ENCODE data around the gene FLYWCH2. TPM values are rescaled to one million over a fixed set of nuclear protein-coding genes. Genes with fewer than 3 reads are reported as not detected.

FLYWCH2 gene
- total RNA-seq, 1 experiment from 2014 or later: 35.4 TPM

Other genes with a start within 250 kb of the FLYWCH2 start
- 42.0 and 42.9 TPM in 2 replicates for gene KCTD5, start 200.7 kb upstream of the FLYWCH2 start, total RNA-seq (2014; rRNA removed; shearing (Covaris generic))
- gene PRSS27, start 163.0 kb upstream of the FLYWCH2 start, total RNA-seq (2014; rRNA removed; shearing (Covaris generic)): 0.33 and 0.40 TPM in 2 replicates
- 85.9 and 107 TPM in 2 replicates for gene SRRM2, start 130.6 kb upstream of the FLYWCH2 start, total RNA-seq (2014; rRNA removed; shearing (Covaris generic))
- gene ELOB, start 105.9 kb upstream of the FLYWCH2 start, total RNA-seq (2014; rRNA removed; shearing (Covaris generic)): 90.5 and 119 TPM in 2 replicates
- gene PRSS33, start 95.7 kb upstream of the FLYWCH2 start, total RNA-seq (2014; rRNA removed; shearing (Covaris generic)): not detected in 2 replicates
- gene PRSS41, start 84.7 kb upstream of the FLYWCH2 start, total RNA-seq (2014; rRNA removed; shearing (Covaris generic)): not detected in 2 replicates
- gene PRSS21, start 66.0 kb upstream of the FLYWCH2 start, total RNA-seq (2014; rRNA removed; shearing (Covaris generic)): not detected in 2 replicates
- gene ZG16B, start 52.9 kb upstream of the FLYWCH2 start, total RNA-seq (2014; rRNA removed; shearing (Covaris generic)): not detected in 2 replicates
- gene PRSS22, start 25.0 kb upstream of the FLYWCH2 start, total RNA-seq (2014; rRNA removed; shearing (Covaris generic)): not detected in 2 replicates
- 9.1 and 9.7 TPM in 2 replicates for gene FLYWCH1, start 28.7 kb downstream of the FLYWCH2 start, total RNA-seq (2014; rRNA removed; shearing (Covaris generic))
- 13.8 and 14.9 TPM in 2 replicates for gene KREMEN2, start 81.1 kb downstream of the FLYWCH2 start, total RNA-seq (2014; rRNA removed; shearing (Covaris generic))
- gene PAQR4, start 86.1 kb downstream of the FLYWCH2 start, total RNA-seq (2014; rRNA removed; shearing (Covaris generic)): 28.1 and 34.1 TPM in 2 replicates
- gene PKMYT1, start 97.2 kb downstream of the FLYWCH2 start, total RNA-seq (2014; rRNA removed; shearing (Covaris generic)): 34.8 and 45.8 TPM in 2 replicates
- not detected in 2 replicates for gene CLDN9, start 129.7 kb downstream of the FLYWCH2 start, total RNA-seq (2014; rRNA removed; shearing (Covaris generic))
- not detected in 2 replicates for gene CLDN6, start 135.0 kb downstream of the FLYWCH2 start, total RNA-seq (2014; rRNA removed; shearing (Covaris generic))
- gene TNFRSF12A, start 137.2 kb downstream of the FLYWCH2 start, total RNA-seq (2014; rRNA removed; shearing (Covaris generic)): 29.0 and 32.1 TPM in 2 replicates
- gene HCFC1R1, start 140.7 kb downstream of the FLYWCH2 start, total RNA-seq (2014; rRNA removed; shearing (Covaris generic)): 16.8 and 18.9 TPM in 2 replicates
- 25.5 and 29.4 TPM in 2 replicates for gene THOC6, start 140.8 kb downstream of the FLYWCH2 start, total RNA-seq (2014; rRNA removed; shearing (Covaris generic))
- not detected in 2 replicates for gene BICDL2, start 153.7 kb downstream of the FLYWCH2 start, total RNA-seq (2014; rRNA removed; shearing (Covaris generic))
- gene MMP25, start 163.3 kb downstream of the FLYWCH2 start, total RNA-seq (2014; rRNA removed; shearing (Covaris generic)): 0.06 and 0.13 TPM in 2 replicates
- 158 and 177 TPM in 2 replicates for gene IL32, start 182.4 kb downstream of the FLYWCH2 start, total RNA-seq (2014; rRNA removed; shearing (Covaris generic))
- gene ZSCAN10, start 216.1 kb downstream of the FLYWCH2 start, total RNA-seq (2014; rRNA removed; shearing (Covaris generic)): 0.73 and 0.76 TPM in 2 replicates
- gene ZNF205, start 229.4 kb downstream of the FLYWCH2 start, total RNA-seq (2014; rRNA removed; shearing (Covaris generic)): 12.9 and 13.7 TPM in 2 replicates